ENCODE measurements around the gene MINK1. TPM values are rescaled to one million over a fixed set of nuclear protein-coding genes. Genes with fewer than 3 reads are reported as not detected.

MINK1 gene
- total RNA-seq, 4 donors from 2014 or later = 29.3 to 48.6 (median 46.4) TPM

DNA sequence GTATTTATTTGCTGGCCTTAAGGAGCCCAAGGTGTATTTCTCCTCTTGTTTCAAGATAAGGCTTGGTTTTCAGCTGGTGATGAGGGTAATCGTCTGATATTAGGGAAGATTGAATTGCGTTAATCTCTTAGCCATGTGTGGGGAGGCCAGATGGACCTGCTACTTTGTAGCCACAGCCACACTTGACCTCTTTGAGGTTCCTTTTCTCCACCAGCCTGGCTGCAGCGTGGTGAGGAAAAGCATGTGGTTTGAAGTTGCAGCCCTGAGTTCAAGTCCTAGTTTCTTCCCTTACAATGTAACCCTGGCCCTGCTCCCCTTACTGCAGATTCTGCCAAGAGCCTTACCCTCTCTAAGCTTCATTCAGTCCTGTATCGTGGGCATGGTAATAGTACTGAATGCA is 3.1 kb downstream of the MINK1 start:
- Histone ChIP-seq H3K27ac (peak overlapping the region in 1 of 4 donors; percentile 0), H3K4me3 (no peak overlapping the region), H3K4me1 (peaks cover 0 to 73% (median 16%) of the 10 kb centered on the region in 3 donors), H3K9me3 (no peaks in the 10 kb centered on the region), H3K27me3 (no peaks in the 10 kb centered on the region), H3K36me3 (no peaks in the 10 kb centered on the region)
- TF ChIP-seq EP300 (IDR thresholded peaks at IDR 0.05) = no peak
- no peak for TF ChIP-seq POLR2AphosphoS5 (IDR thresholded peaks at IDR 0.05)
- TF ChIP-seq POLR2A (IDR thresholded peaks at IDR 0.05) = no peak
- no peak for TF ChIP-seq CTCF (IDR thresholded peaks at IDR 0.05)
- no peak for ATAC-seq
- WGBS, 2 donors (ENCODE audit: low coverage in 1 of 2) = 75 to 91% methylated on average over 3 to 4 of the region's 4 CpGs

GRCh38 chr17:4837471-4838308 is 4.5 kb downstream of the MINK1 start:
- Histone ChIP-seq H3K27me3 (no peaks in the 10 kb centered on the region), H3K4me1 (peaks cover 0 to 76% (median 16%) of the 10 kb centered on the region in 3 donors), H3K9me3 (no peaks in the 10 kb centered on the region), H3K36me3 (no peaks in the 10 kb centered on the region), H3K4me3 (no peak overlapping the region), H3K27ac (peak overlapping the region in 2 of 4 donors; percentile 22 to 33)
- 48 to 69% methylated on average over 8 to 11 of the region's 13 CpGs for WGBS, 2 donors (ENCODE audit: low coverage in 1 of 2)
- TF ChIP-seq POLR2A (IDR thresholded peaks at IDR 0.05) (no peak), EP300 (IDR thresholded peaks at IDR 0.05) (no peak), POLR2AphosphoS5 (IDR thresholded peaks at IDR 0.05) (no peak), CTCF (IDR thresholded peaks at IDR 0.05) (no peak)
- no peak for ATAC-seq

DNA sequence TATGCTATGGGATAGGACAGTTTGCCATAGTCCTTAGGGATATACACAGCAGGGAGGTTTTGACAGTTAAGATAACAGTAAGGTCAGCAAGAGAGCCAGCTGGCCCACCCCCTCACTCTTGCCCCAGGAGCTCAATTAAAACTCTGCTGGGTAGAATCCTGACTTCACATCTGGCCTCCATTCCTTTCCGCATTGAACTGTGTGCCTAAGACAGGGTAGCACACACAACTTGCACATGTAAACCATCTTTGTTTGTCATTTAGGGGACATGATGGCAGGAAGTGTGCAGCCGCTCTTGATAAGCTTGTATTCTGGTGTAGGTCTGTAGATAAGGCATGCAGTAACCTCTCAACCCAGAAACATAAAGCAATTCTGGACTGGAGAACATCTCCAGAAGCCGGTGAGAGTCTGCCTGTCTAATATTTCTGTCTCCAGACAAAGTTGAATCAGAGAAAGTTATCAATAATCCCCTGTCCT is 5.2 kb downstream of the MINK1 start:
- Histone ChIP-seq H3K4me3 (no peak overlapping the region), H3K27me3 (no peaks in the 10 kb centered on the region), H3K9me3 (no peaks in the 10 kb centered on the region), H3K4me1 (peaks cover 0 to 76% (median 16%) of the 10 kb centered on the region in 3 donors), H3K36me3 (no peaks in the 10 kb centered on the region), H3K27ac (no peak overlapping the region)
- WGBS, 2 donors (ENCODE audit: low coverage in 1 of 2) = 75 to 93% methylated on average over 1 to 3 of the region's 3 CpGs
- ATAC-seq = no peak
- TF ChIP-seq POLR2AphosphoS5 (IDR thresholded peaks at IDR 0.05) = no peak
- no peak for TF ChIP-seq POLR2A (IDR thresholded peaks at IDR 0.05)
- TF ChIP-seq EP300 (IDR thresholded peaks at IDR 0.05) = no peak
- no peak for TF ChIP-seq CTCF (IDR thresholded peaks at IDR 0.05)

GRCh38 chr17:4839221-4839620 is 6.1 kb downstream of the MINK1 start:
- no peak overlapping the region for H3K27ac ChIP-seq
- ATAC-seq = no peak
- H3K4me3 ChIP-seq = no peak overlapping the region
- H3K27me3 ChIP-seq = no peaks in the 10 kb centered on the region
- peaks cover 0 to 69% (median 11%) of the 10 kb centered on the region in 3 donors for H3K4me1 ChIP-seq
- WGBS, 2 donors (ENCODE audit: low coverage in 1 of 2) = 81 to 84% methylated on average over 5 to 7 of the region's 8 CpGs
- no peak for TF ChIP-seq POLR2AphosphoS5 (IDR thresholded peaks at IDR 0.05)
- TF ChIP-seq CTCF (IDR thresholded peaks at IDR 0.05) = no peak
- no peak for TF ChIP-seq POLR2A (IDR thresholded peaks at IDR 0.05)
- TF ChIP-seq EP300 (IDR thresholded peaks at IDR 0.05) = no peak
- no peaks in the 10 kb centered on the region for H3K36me3 ChIP-seq
- no peaks in the 10 kb centered on the region for H3K9me3 ChIP-seq

Data from gastroesophageal sphincter (tissue), 4 donors.